Measurements from ENCODE around the gene NPBWR2.
A peak's percentile ranks its signal among the peaks of the same experiment; 100 is the strongest.

The NPBWR2 gene

GRCh38 chr20:64116541-64117431 lies 9.4 kb upstream of the NPBWR2 start:
- no peak for DNase-seq

- no peak for DNase-seq
Measured at GRCh38 chr20:64116016-64116415, 8.7 kb upstream of the NPBWR2 start.

- DNase-seq, result no peak
Measured at GRCh38 chr20:64115171-64115911, 8.0 kb upstream of the NPBWR2 start.

GRCh38 chr20:64114356-64114971 lies 7.1 kb upstream of the NPBWR2 start:
- DNase-seq, result no peak

GRCh38 chr20:64113796-64114355 lies 6.5 kb upstream of the NPBWR2 start:
- DNase-seq, result no peak

- DNase-seq, result no peak
Measured at GRCh38 chr20:64113444-64113775, 6.0 kb upstream of the NPBWR2 start.

- DNase-seq, result no peak
Measured at GRCh38 chr20:64112691-64113443, 5.5 kb upstream of the NPBWR2 start.

- DNase-seq, result no peak
Measured at GRCh38 chr20:64111841-64112641, 4.7 kb upstream of the NPBWR2 start.

GRCh38 chr20:64110411-64111068 lies 3.2 kb upstream of the NPBWR2 start:
- DNase-seq, result peak in 1 of 5 experiments; percentile 1

- peak in 1 of 5 experiments; percentile 1 for DNase-seq
Measured at GRCh38 chr20:64109831-64110391, 2.5 kb upstream of the NPBWR2 start.

- DNase-seq, result peak in 1 of 5 experiments; percentile 1
Measured at GRCh38 chr20:64108731-64109681, 1.6 kb upstream of the NPBWR2 start.

GRCh38 chr20:64107736-64108457 lies 532 bp upstream of the NPBWR2 start:
- DNase-seq, result no peak

- no peak for DNase-seq
Measured at GRCh38 chr20:64106435-64106961, 867 bp downstream of the NPBWR2 start.

- peak in 1 of 5 experiments; percentile 2 for DNase-seq
Measured at GRCh38 chr20:64105846-64106434, 1.4 kb downstream of the NPBWR2 start.

- peak in 1 of 5 experiments; percentile 2 for DNase-seq
Measured at GRCh38 chr20:64104667-64105451, 2.5 kb downstream of the NPBWR2 start.

GRCh38 chr20:64103871-64104666 lies 3.3 kb downstream of the NPBWR2 start:
- DNase-seq, result peak in 1 of 5 experiments; percentile 3

Data from T-helper 2 cell (primary cell).